IPS DF 19.7 (cell line): ENCODE measurements around the gene MYO3B.

ENCODE experiments used
- DNase-seq: peaks from one replicate; pipeline ENCODE4 v3.0.0-alpha.2; 2013; ENCODE audit warnings: low read depth, low spot score

Gene MYO3B

GRCh38 chr2:170368370-170368769 is 190.4 kb downstream of the MYO3B start:
- DNase-seq: no peak

DNA sequence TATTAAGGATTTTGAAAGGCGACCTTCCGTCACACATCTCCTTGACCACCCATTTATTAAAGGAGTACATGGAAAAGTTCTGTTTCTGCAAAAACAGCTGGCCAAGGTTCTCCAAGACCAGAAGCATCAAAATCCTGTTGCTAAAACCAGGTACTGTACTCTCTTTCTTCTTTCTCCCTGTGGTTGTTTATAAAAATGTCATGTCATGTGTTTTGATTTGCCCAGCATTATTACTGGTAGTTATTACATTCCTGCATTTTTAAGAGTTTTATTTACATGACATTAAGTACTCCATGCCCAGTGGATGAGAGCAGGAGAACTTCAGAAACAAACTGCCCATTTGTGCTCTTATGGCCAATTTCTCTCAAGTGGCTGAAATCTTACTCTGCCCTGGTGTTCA is 191.3 kb downstream of the MYO3B start:
- DNase-seq: no peak

- DNase-seq: no peak
Measured at GRCh38 chr2:170369894-170370293, 191.9 kb downstream of the MYO3B start.

DNA sequence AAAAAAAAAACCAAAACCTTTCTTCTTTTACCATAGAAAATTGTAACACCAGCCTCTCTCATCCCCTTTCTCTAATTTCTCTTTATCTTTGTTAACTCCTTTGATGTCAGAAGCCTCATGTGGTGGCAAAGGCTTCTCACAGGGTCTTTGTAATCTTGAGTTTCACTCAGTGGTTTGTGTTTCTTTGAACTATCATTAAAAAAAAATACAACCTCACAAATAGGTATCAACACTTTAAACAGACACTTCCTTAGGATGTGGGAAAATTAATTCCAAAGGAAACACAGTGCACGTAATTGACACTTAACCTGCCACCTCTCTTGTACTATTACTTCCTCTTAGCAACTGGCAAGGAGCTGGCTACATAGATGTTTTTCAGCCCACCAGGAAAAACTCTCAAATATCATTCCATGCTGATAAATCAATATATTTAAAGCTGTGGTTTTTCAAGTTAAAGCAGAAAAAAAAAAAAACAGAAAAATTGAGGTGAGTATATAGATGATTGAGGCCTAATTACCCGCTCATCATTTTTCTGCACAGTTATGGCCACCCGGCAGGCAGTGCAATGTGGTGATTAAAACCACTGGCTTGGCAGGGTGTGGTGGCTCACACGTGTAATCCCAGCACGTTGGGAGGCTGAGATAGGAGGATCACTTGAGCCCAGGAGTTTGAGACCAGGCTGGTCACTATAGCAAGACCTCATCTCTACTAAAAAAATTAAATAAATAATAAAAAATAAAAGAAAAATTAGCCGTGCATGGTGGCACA is 193.5 kb downstream of the MYO3B start:
- DNase-seq: no peak

- no peak for DNase-seq
Measured at GRCh38 chr2:170375192-170375591, 197.2 kb downstream of the MYO3B start.

- no peak for DNase-seq
Measured at GRCh38 chr2:170377500-170378207, 199.7 kb downstream of the MYO3B start.

DNA sequence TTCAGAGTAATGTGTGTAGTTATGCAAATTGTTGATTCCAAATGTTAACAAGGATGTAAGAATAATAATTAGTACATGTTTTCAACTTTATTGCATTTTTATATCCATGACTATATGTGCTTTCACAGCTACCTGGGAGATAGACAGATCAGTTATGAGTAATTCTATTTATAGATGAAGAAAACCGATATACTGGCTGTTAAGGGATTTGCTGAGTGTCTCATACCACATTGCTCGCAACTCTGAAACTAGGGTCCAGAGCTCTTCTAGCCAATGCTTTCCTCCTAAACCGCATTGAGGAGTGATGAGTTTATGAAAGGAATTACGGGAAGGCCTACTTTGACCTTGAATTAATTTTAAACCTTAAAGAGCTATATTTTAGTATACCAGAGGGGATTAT is 202.3 kb downstream of the MYO3B start:
- DNase-seq: no peak

DNA sequence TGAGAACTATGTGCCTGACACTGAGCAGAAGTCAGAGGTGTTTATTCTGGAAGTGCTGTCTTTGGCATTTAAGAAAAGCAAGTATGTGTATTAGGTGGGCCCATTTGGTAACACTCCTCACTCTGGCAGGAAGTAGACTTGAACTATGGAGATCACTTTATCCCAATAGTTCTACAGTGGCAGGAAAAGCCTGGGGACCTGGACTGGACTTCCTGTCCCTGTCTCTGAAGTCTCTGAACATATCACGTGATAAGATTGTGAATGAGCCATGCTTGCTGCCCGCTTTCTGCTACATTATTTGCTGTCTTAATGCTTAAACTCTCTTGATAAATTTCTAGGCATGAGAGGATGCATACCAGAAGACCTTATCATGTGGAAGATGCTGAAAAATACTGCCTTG is 203.7 kb downstream of the MYO3B start:
- DNase-seq: no peak

GRCh38 chr2:170386554-170386953 is 208.6 kb downstream of the MYO3B start:
- DNase-seq: no peak

- DNase-seq: no peak
Measured at GRCh38 chr2:170391018-170391417, 213.1 kb downstream of the MYO3B start.

DNA sequence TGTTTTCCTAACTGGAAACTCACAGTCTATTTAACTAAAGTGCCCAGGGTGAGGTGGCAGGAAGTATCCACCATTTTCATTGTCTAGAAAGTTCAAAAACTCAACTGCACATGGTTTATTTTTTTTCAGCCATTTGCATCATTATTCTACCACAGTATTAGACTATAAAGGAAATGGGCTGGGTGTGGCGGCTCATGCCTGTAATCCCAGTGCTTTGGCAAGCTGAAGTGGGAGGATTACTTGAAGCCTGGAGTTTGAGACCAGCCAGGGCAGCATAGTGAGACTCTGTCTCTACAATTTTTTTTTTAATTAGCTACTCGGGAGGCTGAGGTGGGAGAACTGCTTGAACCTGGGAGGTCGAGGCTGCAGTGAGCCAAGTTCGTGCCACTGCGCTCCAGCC is 213.8 kb downstream of the MYO3B start:
- DNase-seq: no peak

GRCh38 chr2:170393861-170394498 is 216.0 kb downstream of the MYO3B start:
- DNase-seq: no peak

- DNase-seq: no peak
Measured at GRCh38 chr2:170394641-170395387, 216.9 kb downstream of the MYO3B start.

DNA sequence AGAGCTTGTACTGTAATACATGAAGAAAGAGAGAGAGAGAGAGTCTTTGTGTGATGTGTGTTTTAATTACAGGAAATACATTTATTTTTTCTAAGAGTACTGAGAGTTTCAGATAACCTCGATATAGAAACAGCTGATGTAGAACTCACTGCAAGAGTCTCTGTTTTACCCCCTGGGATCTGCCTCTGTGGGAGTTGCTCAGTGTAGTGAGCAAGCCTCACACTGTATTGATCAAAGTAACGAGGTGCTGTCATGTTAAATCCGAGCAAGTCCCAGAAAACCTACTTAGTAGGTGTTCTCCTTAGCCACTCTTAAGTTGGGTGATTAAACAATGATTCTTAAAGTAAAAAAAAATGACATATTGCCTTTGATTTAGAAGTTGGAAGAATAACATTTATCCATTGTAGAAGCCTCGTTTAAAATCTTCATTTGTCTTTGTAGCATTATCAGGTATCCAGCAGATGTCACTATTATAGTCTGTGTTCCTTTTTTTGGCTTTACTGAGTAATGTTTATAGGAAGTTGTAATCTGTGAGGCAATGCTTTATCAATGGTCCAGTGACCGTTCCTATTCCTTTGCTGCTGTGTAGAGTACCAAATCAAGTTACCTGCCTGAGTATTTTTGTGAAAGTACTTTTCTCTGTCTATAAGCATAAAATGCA is 219.0 kb downstream of the MYO3B start:
- DNase-seq: no peak

- DNase-seq: no peak
Measured at GRCh38 chr2:170401187-170401586, 223.2 kb downstream of the MYO3B start.

DNA sequence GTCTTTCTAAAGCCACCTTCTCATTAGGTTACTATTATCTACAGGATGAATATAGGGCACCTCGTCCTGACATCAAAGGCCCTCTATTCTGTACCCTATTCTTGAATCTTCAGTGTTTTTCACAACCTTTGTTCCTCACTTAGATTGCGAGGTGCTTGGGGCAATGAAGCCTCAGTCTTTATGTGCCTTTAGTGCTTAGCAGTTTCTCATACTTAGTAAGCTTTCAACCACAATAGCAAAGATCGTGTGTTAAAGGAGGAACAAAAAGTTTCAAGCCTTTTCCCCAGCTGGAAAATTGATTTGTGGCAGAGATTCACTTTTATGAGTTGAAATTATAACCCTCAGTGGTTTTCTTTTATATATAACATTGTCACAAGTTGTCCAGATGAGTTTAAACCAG is 226.9 kb downstream of the MYO3B start:
- no peak for DNase-seq

GRCh38 chr2:170405326-170405725 is 227.4 kb downstream of the MYO3B start:
- DNase-seq: no peak

GRCh38 chr2:170408461-170409163 is 230.7 kb downstream of the MYO3B start:
- DNase-seq: no peak

GRCh38 chr2:170409164-170409535 is 231.2 kb downstream of the MYO3B start:
- DNase-seq: no peak

GRCh38 chr2:170411660-170412059 is 233.7 kb downstream of the MYO3B start:
- no peak for DNase-seq
